Right lobe of liver (tissue), 4 donors: Measurements from ENCODE around the gene C2CD4B.

Experiments
- POLR2A ChIP-seq: fragments of 450-650 bp; IDR thresholded peaks from one replicate; pipeline ENCODE4 v1.6.1; 2017; ENCODE audit warnings: antibody characterized with exemption, mild to moderate bottlenecking
- TF ChIP-seq, protein P1 (sequence below), 4 donors: fragments of 200-600 bp in 3 of 4; fragments of 450-650 bp in 1 of 4; IDR thresholded peaks; one replicate each; pipeline versions ENCODE4 v1.5.1 to v1.8.0; 2016 to 2022; ENCODE audit warnings: antibody characterized with exemption in 4 of 4, mild to moderate bottlenecking in 2 of 4
- donor health status: DM: no; HTN: no; CAD: no.
- donor health status: DM: no; HTN: no; CAD: no.
- donor health status: DM: no; HTN: yes; CAD: no.

DNA sequence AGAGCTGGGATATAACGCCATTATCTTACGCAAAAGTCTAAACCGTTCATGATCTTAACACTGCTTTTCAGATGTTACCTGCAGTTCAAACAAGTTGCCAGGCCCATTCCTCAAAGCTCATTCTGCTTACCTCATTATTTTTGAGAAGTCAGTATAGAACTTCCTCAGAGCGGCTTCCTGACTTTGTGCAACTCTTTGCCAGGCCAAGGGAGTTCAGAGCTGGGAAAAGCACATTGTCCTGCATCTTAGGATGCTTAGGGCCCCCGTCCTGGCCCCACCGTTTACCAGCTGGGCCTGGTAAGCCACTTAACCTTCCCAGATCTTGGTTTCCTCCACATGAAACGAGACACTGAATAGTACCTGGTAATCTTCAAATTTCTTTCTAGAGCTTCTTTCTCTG, 6.8 kb upstream of the C2CD4B start:
- TF ChIP-seq, protein P1, sequence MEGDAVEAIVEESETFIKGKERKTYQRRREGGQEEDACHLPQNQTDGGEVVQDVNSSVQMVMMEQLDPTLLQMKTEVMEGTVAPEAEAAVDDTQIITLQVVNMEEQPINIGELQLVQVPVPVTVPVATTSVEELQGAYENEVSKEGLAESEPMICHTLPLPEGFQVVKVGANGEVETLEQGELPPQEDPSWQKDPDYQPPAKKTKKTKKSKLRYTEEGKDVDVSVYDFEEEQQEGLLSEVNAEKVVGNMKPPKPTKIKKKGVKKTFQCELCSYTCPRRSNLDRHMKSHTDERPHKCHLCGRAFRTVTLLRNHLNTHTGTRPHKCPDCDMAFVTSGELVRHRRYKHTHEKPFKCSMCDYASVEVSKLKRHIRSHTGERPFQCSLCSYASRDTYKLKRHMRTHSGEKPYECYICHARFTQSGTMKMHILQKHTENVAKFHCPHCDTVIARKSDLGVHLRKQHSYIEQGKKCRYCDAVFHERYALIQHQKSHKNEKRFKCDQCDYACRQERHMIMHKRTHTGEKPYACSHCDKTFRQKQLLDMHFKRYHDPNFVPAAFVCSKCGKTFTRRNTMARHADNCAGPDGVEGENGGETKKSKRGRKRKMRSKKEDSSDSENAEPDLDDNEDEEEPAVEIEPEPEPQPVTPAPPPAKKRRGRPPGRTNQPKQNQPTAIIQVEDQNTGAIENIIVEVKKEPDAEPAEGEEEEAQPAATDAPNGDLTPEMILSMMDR (IDR thresholded peaks at IDR 0.05): no peak
- TF ChIP-seq POLR2A: no peak
